Karpas-422 (cell line): ENCODE measurements around the gene PCDHA4. TPM values are rescaled to one million over a fixed set of nuclear protein-coding genes. Genes with fewer than 3 reads are reported as not detected.
"Not testable (repeated sequence)": the region's sequence is repeated elsewhere in the genome, so short reads cannot be mapped to it uniquely, and the experiment has no call there.

Source experiments
- DNase-seq: peaks from one replicate; pipeline ENCODE4 v3.0.0-alpha.2; 2015
- H2AFZ ChIP-seq: fragments of 200-600 bp; sonication (generic); 2 replicates; pipeline ENCODE4 v1.6.1; 2014; ENCODE audit warnings: antibody characterized with exemption, low read length, mixed read lengths
- H3K27ac ChIP-seq: fragments of 200-600 bp; sonication (generic); 2 replicates; pipeline ENCODE4 v1.5.1; 2014; ENCODE audit warnings: mild to moderate bottlenecking, low read length, moderate library complexity
- H3K27me3 ChIP-seq: fragments of 200-600 bp; sonication (generic); 2 replicates; pipeline ENCODE4 v1.6.1; 2014; ENCODE audit warnings: low read length, mixed read lengths
- H3K36me3 ChIP-seq: fragments of 200-600 bp; sonication (generic); 2 replicates; pipeline ENCODE4 v1.6.1; 2014; ENCODE audit warnings: low read length, mixed read lengths; ENCODE audit not compliant: insufficient read depth
- H3K4me1 ChIP-seq: fragments of 200-600 bp; sonication (generic); 2 replicates; pipeline ENCODE4 v1.6.1; 2014; ENCODE audit warnings: mild to moderate bottlenecking, low read length, mixed read lengths
- H3K4me2 ChIP-seq: fragments of 200-600 bp; sonication (generic); 2 replicates; pipeline ENCODE4 v1.6.1; 2014; ENCODE audit warnings: low read length, low read depth, mild to moderate bottlenecking; ENCODE audit not compliant: poor library complexity, severe bottlenecking
- H3K4me3 ChIP-seq: fragments of 200-600 bp; sonication (generic); 2 replicates; pipeline ENCODE4 v1.5.1; 2014; ENCODE audit warnings: mild to moderate bottlenecking, antibody characterized with exemption, low read length, mixed read lengths
- H3K79me2 ChIP-seq: fragments of 200-600 bp; sonication (generic); 2 replicates; pipeline ENCODE4 v1.6.1; 2014; ENCODE audit warnings: mild to moderate bottlenecking, low read length, mixed read lengths
- H3K9ac ChIP-seq: fragments of 200-600 bp; sonication (generic); 2 replicates; pipeline ENCODE4 v1.6.0; 2014; ENCODE audit warnings: low read length
- H3K9me2 ChIP-seq: fragments of 200-600 bp; sonication (generic), shearing (Covaris generic); replicated peaks from 2 replicates; pipeline ENCODE4 v1.6.0; 2014; ENCODE audit warnings: mild to moderate bottlenecking, low read length, moderate library complexity; ENCODE audit not compliant: insufficient read depth
- H3K9me3 ChIP-seq: fragments of 300-700, 200-600 bp; sonication (generic); 2 replicates; pipeline ENCODE4 v1.6.1; 2014; ENCODE audit warnings: low read length, mixed read lengths
- H4K20me1 ChIP-seq: fragments of 200-600 bp; sonication (generic); 2 replicates; pipeline ENCODE4 v1.6.1; 2014; ENCODE audit warnings: mild to moderate bottlenecking, antibody characterized with exemption, low read length, low read depth; ENCODE audit not compliant: insufficient read depth
- total RNA-seq: library from RNA; depleted of rRNA; stranded (reverse); fragments of >200 nt; shearing (Covaris generic); gene quantifications from 2 replicates; pipeline ENCODE4 v1.2.3, GENCODE V29; 2014; ENCODE audit warnings: low replicate concordance; rRNA removed

PCDHA4 gene
- total RNA-seq, result not detected in 2 replicates

- no peak for DNase-seq
- Histone ChIP-seq H4K20me1 (no peaks in the 10 kb centered on the region), H3K9ac (no peak within 1 kb of the TSS), H2AFZ (no peak within 1 kb of the TSS), H3K4me2 (no peak within 1 kb of the TSS), H3K27me3 (no peaks in the 10 kb centered on the region), H3K79me2 (no peaks in the 10 kb centered on the region), H3K9me2 (no peaks in the 10 kb centered on the region), H3K4me1 (no peaks in the 10 kb centered on the region), H3K9me3 (no peaks in the 10 kb centered on the region), H3K27ac (no peak within 1 kb of the TSS), H3K4me3 (no peak within 1 kb of the TSS), H3K36me3 (no peaks in the 10 kb centered on the region)
Observed at GRCh38 chr5:140806834-140807775, at the start of gene PCDHA4. Gene PCDHA4, plus strand, starts transcription at chr5:140807068.

GRCh38 chr5:140764177-140764973 lies 42.5 kb upstream of the PCDHA4 start:
- H3K27ac ChIP-seq, result no peak overlapping the region
- peaks cover 59% of the 10 kb centered on the region for H3K9me3 ChIP-seq
- no peak overlapping the region for H3K4me3 ChIP-seq

GRCh38 chr5:140767444-140767843 lies 39.4 kb upstream of the PCDHA4 start:
- Histone ChIP-seq H3K79me2 (no peaks in the 10 kb centered on the region), H2AFZ (no peak overlapping the region), H3K4me3 (no peak overlapping the region), H3K27me3 (no peaks in the 10 kb centered on the region), H4K20me1 (no peaks in the 10 kb centered on the region), H3K4me2 (no peak overlapping the region), H3K9ac (no peak overlapping the region), H3K9me3 (peaks cover 63% of the 10 kb centered on the region), H3K9me2 (no peaks in the 10 kb centered on the region), H3K27ac (no peak overlapping the region), H3K4me1 (no peaks in the 10 kb centered on the region), H3K36me3 (no peaks in the 10 kb centered on the region)
- DNase-seq, result no peak

More at GRCh38 chr5:140764177-140764973, 42.5 kb upstream of the PCDHA4 start:
- Histone ChIP-seq H3K9ac (no peak overlapping the region), H3K36me3 (no peaks in the 10 kb centered on the region), H3K4me1 (no peaks in the 10 kb centered on the region), H4K20me1 (no peaks in the 10 kb centered on the region), H3K27me3 (no peaks in the 10 kb centered on the region), H3K79me2 (no peaks in the 10 kb centered on the region), H3K4me2 (no peak overlapping the region), H2AFZ (no peak overlapping the region), H3K9me2 (no peaks in the 10 kb centered on the region)
- DNase-seq, result no peak

GRCh38 chr5:140780512-140780911 lies 26.4 kb upstream of the PCDHA4 start:
- H4K20me1 ChIP-seq, result no peaks in the 10 kb centered on the region
- H3K9me2 ChIP-seq, result no peaks in the 10 kb centered on the region
- H3K4me2 ChIP-seq, result no peak overlapping the region
- H3K36me3 ChIP-seq, result no peaks in the 10 kb centered on the region
- H3K4me1 ChIP-seq, result no peaks in the 10 kb centered on the region
- H3K9me3 ChIP-seq, result peaks cover 11% of the 10 kb centered on the region
- no peaks in the 10 kb centered on the region for H3K27me3 ChIP-seq
- H3K79me2 ChIP-seq, result no peaks in the 10 kb centered on the region
- H2AFZ ChIP-seq, result no peak overlapping the region
- H3K9ac ChIP-seq, result no peak overlapping the region
- H3K27ac ChIP-seq, result no peak overlapping the region
- DNase-seq, result no peak
- H3K4me3 ChIP-seq, result no peak overlapping the region

GRCh38 chr5:140785905-140786686 lies 20.8 kb upstream of the PCDHA4 start, which contains the start of gene PCDHA1:
Gene PCDHA1, plus strand, starts transcription at chr5:140786140.
- H3K9me3 ChIP-seq, result peaks cover 8% of the 10 kb centered on the region
- H3K36me3 ChIP-seq, result no peaks in the 10 kb centered on the region
- no peak within 1 kb of the TSS for H3K4me3 ChIP-seq
- H3K79me2 ChIP-seq, result no peaks in the 10 kb centered on the region
- H4K20me1 ChIP-seq, result no peaks in the 10 kb centered on the region
- H3K9me2 ChIP-seq, result no peaks in the 10 kb centered on the region
- no peak within 1 kb of the TSS for H2AFZ ChIP-seq
- no peak within 1 kb of the TSS for H3K9ac ChIP-seq
- peak; percentile 60 for DNase-seq
- H3K4me1 ChIP-seq, result no peaks in the 10 kb centered on the region
- no peaks in the 10 kb centered on the region for H3K27me3 ChIP-seq
- H3K4me2 ChIP-seq, result no peak within 1 kb of the TSS
- no peak within 1 kb of the TSS for H3K27ac ChIP-seq

- not testable (repeated sequence) for H3K9me3 ChIP-seq
Observed at GRCh38 chr5:140787422-140787821, 19.4 kb upstream of the PCDHA4 start.

GRCh38 chr5:140787849-140788504 lies 18.9 kb upstream of the PCDHA4 start:
- not testable (repeated sequence) for H3K79me2 ChIP-seq, H3K36me3 ChIP-seq, H3K27me3 ChIP-seq, H3K9ac ChIP-seq, H2AFZ ChIP-seq, H3K4me1 ChIP-seq, DNase-seq, H3K4me3 ChIP-seq, H3K27ac ChIP-seq, H3K4me2 ChIP-seq, H4K20me1 ChIP-seq, H3K9me3 ChIP-seq, H3K9me2 ChIP-seq

More at GRCh38 chr5:140787422-140787821, 19.4 kb upstream of the PCDHA4 start:
- H3K9me2 ChIP-seq, H3K79me2 ChIP-seq, H3K4me2 ChIP-seq, H3K4me1 ChIP-seq, H3K27me3 ChIP-seq, H2AFZ ChIP-seq, H3K9ac ChIP-seq, DNase-seq, H3K27ac ChIP-seq, H3K36me3 ChIP-seq, H4K20me1 ChIP-seq, H3K4me3 ChIP-seq: not testable (repeated sequence)
